GM23248 (cell line): ENCODE measurements around the gene TRAPPC12.

Experiments
- EZH2 ChIP-seq: fragments of 200-600 bp; sonication (generic); IDR thresholded peaks from 2 replicates; pipeline ENCODE4 v1.6.1; 2018; ENCODE audit warnings: antibody characterized with exemption, mild to moderate bottlenecking; ENCODE audit not compliant: insufficient read depth, poor library complexity, severe bottlenecking
- EZH2phosphoT487 ChIP-seq: fragments of 200-600 bp; sonication (generic); IDR thresholded peaks from 2 replicates; pipeline ENCODE4 v1.6.1; 2018; ENCODE audit warnings: antibody characterized with exemption, moderate library complexity, mild to moderate bottlenecking, low read depth; ENCODE audit not compliant: insufficient read depth

DNA sequence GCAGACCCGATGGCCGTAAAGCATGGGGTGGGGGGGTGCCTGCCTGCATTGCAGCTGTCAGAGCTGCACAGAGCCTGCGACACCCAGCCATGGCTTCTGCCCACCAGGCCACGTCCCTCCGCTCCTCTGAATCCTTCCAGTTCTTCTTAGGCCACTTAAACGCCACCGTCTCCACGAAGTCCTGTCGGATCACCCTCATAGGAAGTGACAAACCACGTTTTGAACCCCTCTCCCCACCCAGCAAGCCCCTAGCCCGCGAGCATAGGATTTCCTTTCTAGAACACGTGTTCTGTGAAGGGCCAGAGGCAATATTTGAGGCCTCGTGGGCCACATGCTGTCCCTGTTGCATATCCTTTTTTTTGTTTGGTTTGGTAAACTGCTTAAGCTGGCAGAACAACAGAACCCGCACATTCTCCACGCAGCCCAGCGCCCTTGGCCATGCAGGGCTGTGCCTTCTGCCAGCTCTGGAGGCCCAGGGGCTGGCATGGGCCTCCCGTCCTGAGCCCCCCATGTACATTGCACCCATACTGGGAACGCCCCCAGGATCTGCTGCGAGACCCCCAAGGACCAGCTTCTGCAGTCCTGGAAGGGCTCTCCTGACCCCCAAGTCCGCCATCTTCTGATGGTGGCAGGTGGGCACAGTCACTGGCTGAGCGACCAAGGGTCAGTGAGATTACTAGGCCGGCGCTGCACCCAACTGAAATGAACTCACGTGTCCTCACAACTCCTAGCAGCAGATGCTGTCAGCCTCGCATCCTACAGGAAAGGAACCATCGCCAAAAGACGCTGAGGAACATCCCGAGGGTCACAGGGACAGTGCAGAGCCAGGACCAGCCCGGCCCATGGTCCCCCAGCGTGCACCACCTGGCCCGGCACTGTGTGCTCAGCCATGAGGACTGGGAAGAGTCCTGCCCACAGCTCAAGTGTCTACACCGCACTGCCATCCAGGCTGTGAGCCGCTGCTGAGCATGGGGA lies 104.8 kb downstream of the TRAPPC12 start:
- TF ChIP-seq EZH2phosphoT487 (no peak), EZH2 (no peak)
